HL-60 (cell line): Measurements from ENCODE around the gene FBP1.

Experiments
- GABPA ChIP-seq: IDR thresholded peaks from 2 replicates; pipeline ENCODE4 v1.6.1; 2012; ENCODE audit warnings: low read depth
- POLR2AphosphoS5 ChIP-seq: IDR thresholded peaks from 2 replicates; pipeline ENCODE4 v1.6.1; 2012; ENCODE audit warnings: low read depth
- SPI1 ChIP-seq: IDR thresholded peaks from 2 replicates; pipeline ENCODE4 v1.6.1; 2012; ENCODE audit warnings: low read depth, mild to moderate bottlenecking, borderline replicate concordance
- TF ChIP-seq, protein P1 (sequence below): IDR thresholded peaks from 2 replicates; pipeline ENCODE4 v1.6.1; 2012; ENCODE audit warnings: low read depth; ENCODE audit not compliant: insufficient replicate concordance
- TF ChIP-seq, protein P2 (sequence below): IDR thresholded peaks from one replicate; pipeline ENCODE4 v1.5.1; 2011; ENCODE audit warnings: low read length, control low read depth, inconsistent platforms; ENCODE audit not compliant: insufficient read depth

- TF ChIP-seq POLR2AphosphoS5 (no peak), GABPA (no peak), SPI1 (no peak)
- TF ChIP-seq, protein P1, sequence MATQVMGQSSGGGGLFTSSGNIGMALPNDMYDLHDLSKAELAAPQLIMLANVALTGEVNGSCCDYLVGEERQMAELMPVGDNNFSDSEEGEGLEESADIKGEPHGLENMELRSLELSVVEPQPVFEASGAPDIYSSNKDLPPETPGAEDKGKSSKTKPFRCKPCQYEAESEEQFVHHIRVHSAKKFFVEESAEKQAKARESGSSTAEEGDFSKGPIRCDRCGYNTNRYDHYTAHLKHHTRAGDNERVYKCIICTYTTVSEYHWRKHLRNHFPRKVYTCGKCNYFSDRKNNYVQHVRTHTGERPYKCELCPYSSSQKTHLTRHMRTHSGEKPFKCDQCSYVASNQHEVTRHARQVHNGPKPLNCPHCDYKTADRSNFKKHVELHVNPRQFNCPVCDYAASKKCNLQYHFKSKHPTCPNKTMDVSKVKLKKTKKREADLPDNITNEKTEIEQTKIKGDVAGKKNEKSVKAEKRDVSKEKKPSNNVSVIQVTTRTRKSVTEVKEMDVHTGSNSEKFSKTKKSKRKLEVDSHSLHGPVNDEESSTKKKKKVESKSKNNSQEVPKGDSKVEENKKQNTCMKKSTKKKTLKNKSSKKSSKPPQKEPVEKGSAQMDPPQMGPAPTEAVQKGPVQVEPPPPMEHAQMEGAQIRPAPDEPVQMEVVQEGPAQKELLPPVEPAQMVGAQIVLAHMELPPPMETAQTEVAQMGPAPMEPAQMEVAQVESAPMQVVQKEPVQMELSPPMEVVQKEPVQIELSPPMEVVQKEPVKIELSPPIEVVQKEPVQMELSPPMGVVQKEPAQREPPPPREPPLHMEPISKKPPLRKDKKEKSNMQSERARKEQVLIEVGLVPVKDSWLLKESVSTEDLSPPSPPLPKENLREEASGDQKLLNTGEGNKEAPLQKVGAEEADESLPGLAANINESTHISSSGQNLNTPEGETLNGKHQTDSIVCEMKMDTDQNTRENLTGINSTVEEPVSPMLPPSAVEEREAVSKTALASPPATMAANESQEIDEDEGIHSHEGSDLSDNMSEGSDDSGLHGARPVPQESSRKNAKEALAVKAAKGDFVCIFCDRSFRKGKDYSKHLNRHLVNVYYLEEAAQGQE = no peak
- TF ChIP-seq, protein P2, sequence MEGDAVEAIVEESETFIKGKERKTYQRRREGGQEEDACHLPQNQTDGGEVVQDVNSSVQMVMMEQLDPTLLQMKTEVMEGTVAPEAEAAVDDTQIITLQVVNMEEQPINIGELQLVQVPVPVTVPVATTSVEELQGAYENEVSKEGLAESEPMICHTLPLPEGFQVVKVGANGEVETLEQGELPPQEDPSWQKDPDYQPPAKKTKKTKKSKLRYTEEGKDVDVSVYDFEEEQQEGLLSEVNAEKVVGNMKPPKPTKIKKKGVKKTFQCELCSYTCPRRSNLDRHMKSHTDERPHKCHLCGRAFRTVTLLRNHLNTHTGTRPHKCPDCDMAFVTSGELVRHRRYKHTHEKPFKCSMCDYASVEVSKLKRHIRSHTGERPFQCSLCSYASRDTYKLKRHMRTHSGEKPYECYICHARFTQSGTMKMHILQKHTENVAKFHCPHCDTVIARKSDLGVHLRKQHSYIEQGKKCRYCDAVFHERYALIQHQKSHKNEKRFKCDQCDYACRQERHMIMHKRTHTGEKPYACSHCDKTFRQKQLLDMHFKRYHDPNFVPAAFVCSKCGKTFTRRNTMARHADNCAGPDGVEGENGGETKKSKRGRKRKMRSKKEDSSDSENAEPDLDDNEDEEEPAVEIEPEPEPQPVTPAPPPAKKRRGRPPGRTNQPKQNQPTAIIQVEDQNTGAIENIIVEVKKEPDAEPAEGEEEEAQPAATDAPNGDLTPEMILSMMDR = no peak
Observed at GRCh38 chr9:94638335-94639060, 820 bp downstream of the FBP1 start.
